ENCODE measurements around the gene COL8A1.
A peak's percentile ranks its signal among the peaks of the same experiment; 100 is the strongest.

Gene COL8A1

DNA sequence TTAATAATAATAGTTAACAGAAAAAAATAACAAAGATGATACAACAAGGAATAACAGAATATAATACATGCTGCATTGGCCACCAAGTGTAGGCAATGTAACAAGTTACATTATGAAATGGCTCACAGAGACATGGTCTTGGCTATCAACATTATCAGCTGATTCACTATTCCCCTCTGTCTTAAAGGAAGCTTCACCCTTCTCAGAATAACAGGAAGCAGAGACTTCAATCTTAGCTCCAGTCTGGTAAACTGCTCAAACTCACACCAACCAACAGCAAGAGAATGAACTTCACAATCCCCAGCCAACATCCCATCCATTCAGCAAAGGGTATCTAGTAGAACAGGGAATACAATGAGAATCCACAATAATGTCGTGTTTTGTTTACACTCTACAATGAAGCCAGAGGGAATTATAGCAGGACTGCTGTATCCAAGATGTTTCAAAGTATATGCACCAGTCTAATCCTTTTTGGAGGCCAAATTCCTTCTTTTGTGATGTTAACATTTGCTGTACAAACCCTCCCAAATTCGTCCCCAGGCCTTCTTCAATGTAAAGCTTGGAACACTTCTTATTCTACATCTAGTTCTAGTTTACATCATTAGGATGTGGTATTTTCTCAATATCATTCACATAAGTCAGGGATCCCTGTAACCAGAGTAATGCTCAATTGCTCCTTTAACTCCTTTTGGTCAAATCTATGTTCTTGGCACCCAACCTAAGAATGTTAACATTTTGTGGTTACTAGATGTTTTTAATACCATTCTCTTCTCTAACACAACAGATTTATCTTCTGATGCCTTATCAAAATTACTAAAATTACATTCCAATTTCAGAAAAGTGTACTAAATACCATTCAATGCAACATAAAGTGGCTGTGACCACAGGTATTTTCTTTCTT, 126.9 kb downstream of the COL8A1 start:
- DNase-seq, result no peak

GRCh38 chr3:99767291-99767690, 128.9 kb downstream of the COL8A1 start:
- DNase-seq, result no peak

DNA sequence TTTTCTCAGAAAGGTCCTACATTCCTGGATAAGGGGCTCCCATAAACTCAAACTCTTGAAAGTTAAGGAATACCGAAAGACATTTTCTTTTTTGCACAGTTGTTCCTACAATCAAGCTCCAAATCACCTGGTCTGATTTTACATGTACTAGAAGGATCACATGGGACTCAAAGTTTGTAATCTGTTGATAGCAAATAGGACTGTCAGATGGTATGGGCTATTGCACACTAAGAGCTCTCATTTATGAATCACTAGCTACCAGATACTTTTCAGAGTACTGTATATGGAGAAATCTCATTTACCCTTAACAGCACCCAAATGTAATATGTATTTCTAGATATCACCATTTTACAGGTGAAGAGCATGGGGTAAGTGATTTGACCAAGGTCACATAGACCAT, 129.7 kb downstream of the COL8A1 start:
- no peak for DNase-seq

- no peak for DNase-seq
These were observed 130.6 kb downstream of the COL8A1 start for GRCh38 chr3:99768808-99769501.

DNA sequence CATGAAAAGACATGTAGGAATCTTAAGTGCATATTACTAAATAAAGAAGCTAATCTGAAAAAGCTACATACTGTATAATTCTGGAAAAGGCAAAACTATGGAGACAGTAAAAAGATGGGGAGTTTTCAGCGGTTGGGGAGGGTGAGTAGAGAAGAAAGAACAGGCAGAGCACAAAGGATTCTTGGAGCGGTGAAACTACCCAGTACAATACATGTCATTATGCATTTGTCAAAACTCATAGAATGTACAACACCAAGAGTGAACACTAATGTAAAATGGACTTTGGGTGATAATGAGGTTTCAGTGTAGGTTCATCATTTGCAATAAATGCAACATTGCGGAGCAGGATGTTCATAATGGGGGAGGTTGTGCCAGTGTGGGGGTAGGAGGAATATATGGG, 133.8 kb downstream of the COL8A1 start:
- DNase-seq, result no peak

DNA sequence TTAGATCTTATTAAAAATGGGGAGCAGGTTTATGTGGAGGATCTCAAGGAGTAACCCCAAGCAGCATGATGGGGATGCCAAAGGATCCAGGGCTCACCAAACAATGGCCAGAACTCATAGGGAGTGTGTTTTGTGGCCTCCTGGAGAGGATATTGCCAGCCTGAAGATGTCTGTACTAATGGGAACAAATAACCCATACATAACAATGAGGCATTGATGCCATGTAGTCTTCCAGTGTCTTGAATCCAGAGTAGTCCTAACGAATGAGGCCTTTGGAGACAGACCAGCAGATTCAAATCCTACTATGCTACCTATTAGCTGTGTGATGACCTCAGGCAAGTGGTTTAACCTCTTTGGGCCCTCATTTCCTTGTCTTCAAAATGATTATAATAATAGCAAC, 134.3 kb downstream of the COL8A1 start:
- no peak for DNase-seq

DNA sequence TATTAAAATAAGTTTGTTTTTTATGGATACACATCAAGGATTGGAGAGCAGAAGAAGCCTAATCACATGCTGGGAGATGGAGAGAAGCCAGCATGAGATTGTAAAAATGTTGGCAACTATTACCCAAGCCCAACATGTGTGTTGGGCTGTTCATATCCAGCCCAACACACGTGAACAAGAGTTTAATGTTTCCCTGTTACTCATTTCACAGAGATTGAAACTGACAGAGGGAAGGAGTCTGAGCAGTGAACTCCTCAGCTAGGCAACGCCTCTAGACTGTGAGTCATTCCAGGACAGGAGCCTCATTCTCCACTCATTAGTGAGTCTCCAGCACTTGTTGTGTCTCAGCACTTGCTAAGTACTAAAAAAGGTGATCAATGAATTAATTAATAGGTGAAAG, 136.1 kb downstream of the COL8A1 start:
- no peak for DNase-seq

DNA sequence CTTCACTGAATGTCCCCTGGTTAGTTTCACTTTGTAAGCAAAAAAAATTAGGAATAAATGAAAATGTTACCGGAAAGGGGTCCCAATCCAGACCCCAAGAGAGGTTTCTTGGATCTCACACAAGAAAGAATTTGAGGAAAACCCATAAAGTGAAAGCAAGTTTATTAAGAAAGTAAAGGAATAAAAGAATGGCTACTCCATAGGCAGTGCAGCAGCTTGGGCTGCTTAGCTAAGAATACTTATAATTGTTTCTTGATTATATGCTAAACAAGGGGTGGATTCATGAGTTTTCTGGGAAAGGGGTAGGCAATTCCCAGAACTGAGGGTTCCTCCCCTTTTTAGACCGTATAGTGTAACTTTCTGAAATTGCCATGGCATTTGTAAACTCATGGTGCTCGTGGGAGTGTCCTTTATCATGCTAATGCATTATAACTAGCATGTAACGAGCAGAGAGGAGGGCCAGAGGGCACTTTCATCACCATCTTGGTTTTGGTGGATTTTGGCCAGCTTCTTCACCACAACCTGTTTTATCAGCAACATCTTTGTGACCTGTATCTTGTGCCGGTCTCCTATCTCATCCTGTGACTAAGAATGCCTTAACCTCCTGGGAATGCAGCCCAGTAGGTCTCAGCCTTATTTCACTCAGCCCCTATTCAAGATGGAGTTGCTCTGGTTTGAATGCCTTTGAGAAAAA, 138.3 kb downstream of the COL8A1 start:
- DNase-seq, result no peak

- no peak for DNase-seq
These were observed 138.8 kb downstream of the COL8A1 start for GRCh38 chr3:99777210-99777549.

DNA sequence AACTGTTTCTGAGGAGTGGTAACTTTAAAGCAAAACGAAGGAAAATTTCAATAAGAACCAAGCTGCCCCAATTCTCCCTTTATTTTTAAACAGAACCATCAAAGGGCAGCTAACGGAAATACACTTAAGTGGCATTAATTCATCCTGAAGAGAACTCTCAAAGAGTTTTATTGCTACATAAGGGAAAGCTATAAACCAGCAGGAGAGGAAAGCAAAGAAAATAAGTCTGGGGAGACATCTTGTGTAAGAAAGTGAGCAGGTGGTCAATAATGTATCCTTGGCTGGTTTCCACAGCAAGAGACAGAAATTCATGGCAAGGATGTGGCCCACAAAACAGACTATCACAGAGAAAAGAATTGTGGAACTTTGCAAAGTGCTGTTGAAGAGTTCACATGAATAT, 139.3 kb downstream of the COL8A1 start:
- no peak for DNase-seq

GRCh38 chr3:99780749-99781148, 142.4 kb downstream of the COL8A1 start:
- DNase-seq, result no peak

- DNase-seq, result no peak
These were observed 143.4 kb downstream of the COL8A1 start for GRCh38 chr3:99781761-99782160.

DNA sequence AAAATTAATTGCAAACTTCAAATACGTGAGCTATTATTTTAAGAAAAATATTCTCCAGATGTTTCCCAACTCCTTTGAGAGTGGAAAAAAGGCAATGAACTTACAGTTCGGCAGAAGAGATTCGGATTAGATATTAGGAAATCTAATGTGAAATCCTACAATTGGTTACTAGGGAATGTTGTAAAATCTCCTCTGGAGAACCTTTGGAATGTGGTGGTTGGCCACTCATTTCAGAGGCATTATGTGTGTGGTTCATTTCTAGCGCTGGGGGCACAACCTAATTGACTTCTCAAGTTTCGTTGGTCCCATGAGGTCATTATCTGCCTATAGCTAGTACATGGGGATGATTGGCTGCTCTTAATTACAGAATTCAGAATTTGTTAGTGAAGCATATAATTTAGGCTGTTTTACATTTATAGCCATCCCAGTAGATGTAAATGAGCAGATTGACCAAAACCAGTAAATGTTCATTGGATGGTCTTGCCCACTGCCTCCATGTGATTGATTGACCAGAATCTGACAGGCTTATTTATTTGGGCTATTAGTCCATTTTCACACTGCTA, 144.7 kb downstream of the COL8A1 start:
- DNase-seq, result no peak

DNA sequence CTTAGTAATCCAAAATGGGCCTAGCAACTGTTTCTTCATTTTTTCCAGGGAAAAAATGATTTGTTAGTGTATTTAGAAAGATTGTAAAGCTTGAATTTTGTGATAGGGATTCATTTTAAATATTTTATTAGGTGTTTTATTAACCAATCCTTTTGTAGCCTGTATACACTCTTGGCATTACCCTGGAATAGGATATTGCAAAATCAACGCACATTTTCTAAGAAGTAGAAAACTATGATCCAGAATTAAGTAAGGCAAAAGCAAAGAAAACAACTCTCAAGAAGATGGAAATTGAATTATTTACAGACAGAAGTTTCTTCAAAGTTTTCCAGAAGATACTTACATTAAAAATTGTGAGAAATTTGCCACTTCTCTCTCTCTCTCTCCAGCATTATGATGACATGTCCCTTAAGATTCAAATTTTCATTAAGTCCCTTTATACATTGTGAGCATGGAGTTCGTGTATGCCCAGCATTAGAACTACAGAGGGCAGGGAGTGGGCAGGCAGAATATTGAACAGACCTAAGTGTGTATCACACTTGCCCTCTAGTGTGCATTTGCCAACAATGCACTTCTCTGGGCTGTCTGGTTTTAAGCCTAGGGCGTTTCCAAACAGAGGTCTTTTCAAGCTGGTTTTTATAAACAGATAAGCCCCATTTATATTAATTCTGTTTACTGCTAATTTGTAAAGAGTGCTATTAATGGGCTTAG, 150.8 kb downstream of the COL8A1 start:
- DNase-seq, result no peak

GRCh38 chr3:99794485-99794884, 156.1 kb downstream of the COL8A1 start:
- no peak for DNase-seq

- DNase-seq, result no peak
These were observed 157.2 kb downstream of the COL8A1 start for GRCh38 chr3:99795573-99795972.

GRCh38 chr3:99799422-99799821, 161.0 kb downstream of the COL8A1 start:
- no peak for DNase-seq

- no peak for DNase-seq
These were observed 164.9 kb downstream of the COL8A1 start for GRCh38 chr3:99803297-99803696.

DNA sequence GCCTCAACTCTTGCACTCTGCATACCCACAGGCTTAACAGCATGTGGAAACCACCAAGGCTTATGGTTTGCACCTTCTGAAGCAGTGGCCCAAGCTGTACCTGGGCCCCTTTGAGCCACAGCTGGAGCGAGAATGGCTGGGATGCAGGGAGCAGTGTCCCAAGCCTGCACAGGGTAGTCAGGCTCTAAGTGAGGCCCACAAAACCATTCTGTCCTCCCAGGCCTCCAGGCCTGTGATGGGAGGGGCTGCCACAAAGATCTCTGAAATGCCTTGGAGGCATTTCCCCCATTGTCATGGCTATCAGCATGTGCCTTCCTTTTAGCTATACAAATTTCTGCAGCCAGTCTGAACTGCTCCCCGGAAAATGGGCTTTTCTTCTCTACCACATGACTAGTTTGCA, 166.8 kb downstream of the COL8A1 start:
- DNase-seq, result no peak

DNA sequence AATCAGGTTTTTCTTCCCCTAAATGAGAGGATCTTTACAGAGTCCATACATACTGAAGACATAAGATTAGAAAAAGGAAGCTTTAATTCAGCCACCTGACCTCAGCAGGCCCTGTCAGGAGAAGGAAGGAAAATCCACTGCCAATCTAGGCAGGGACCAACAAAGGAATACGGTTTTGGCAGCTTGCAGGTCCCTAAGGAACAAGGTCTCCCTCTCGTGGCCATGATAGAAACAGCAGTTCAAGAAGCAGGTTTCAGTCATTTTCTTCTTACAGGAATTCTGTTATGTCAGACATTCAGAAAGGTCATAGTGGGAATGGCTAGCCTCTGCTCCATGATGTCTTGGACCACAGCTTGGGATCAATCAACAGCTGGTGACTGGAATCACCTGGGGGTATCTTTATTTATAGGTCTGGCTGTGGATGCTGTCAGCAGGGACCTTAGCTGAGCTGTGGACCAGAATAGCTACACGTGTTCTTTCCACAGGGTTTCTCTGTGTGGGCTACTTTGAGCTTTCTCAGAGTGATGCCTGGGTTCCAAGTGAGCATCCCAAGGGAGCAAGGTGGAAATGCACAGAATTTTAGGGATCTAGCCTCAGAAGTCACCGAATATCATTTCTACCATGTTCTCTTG, 169.9 kb downstream of the COL8A1 start:
- peak; percentile 5 for DNase-seq

DNA sequence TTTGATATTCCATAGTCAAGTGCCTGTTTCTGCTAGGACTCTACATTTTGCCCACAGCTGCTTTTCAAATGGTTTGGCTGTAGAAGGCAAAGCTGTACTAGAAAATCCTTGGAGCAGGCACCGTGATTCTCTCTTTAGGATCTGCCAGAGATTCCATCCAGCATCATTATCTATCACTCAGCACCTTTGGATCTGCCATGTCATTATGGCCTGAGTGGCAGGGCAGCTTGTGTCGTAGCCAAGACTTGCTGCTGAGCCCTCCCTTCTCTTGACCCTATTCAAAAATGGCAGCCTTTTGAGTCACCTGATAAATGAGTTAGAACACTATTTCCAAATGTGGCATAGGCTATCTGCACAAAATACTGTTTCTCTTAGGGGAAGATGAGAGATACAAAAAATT, 171.2 kb downstream of the COL8A1 start:
- no peak for DNase-seq

DNA sequence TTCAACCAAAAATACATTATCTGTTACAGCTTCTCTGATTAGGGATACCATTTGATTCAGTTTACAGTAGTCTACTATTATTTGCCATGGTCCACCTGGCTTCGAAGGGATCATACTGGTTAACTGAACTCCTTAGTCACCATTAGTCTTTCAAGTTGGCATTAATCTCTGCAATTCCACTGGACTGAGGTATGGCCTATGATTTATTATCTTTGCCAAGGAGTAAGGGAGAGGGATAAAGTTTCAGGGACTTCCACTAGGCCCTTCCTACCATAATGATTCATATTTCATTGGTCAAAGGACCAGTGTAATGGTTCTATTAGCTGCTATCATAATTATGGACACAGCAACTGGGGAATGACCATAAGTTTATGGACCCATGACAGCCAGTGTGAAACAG, 172.0 kb downstream of the COL8A1 start:
- DNase-seq, result no peak

Measured in NCI-H2107 (cell line).